Naive thymus-derived CD8-positive, alpha-beta T cell (primary cell): ENCODE data around the gene OSBPL6. TPM values are rescaled to one million over a fixed set of nuclear protein-coding genes. Genes with fewer than 3 reads are reported as not detected.
A peak's percentile ranks its signal among the peaks of the same experiment; 100 is the strongest.

Experiments
- ATAC-seq, 2 donors: fragments of 150-1000 bp; cut with Tn5 transposase in 1 of 2; sonication (Bioruptor Pico), chemical (Tn5 transposase) in 1 of 2; 1 replicate in 1 of 2; 2 replicates in 1 of 2; pipeline ENCODE4 v1.10.0; 2021; ENCODE audit warnings: mild to moderate bottlenecking in 2 of 2, moderate library complexity in 2 of 2
- POLR2A ChIA-PET: fragments of 350-600 bp; sonication (Branson Sonifier 250); formaldehyde crosslinking; loops from one replicate; lab custom pipeline; 2021; ENCODE audit warnings: antibody characterized with exemption; lab: Charles Lee
- DNase-seq, 10 donors: peaks; one replicate each; pipeline versions ENCODE4 v3.0.0 to v3.0.0-alpha.2; 2020 to 2022
- H3K27ac Mint-ChIP-seq, 10 donors: one replicate each; pipeline ENCODE4 v1.8.0; 2020 to 2022; ENCODE audit warnings: mild to moderate bottlenecking in 10 of 10, mixed read lengths in 10 of 10, moderate library complexity in 4 of 10, inconsistent platforms in 1 of 10
- H3K27me3 Mint-ChIP-seq, 5 donors: one replicate each; pipeline ENCODE4 v1.8.0; 2021 to 2022; ENCODE audit warnings: mixed read lengths in 5 of 5
- H3K36me3 Mint-ChIP-seq, 3 donors: one replicate each; pipeline ENCODE4 v1.8.0; 2020 to 2022; ENCODE audit warnings: mixed read lengths in 3 of 3, mild to moderate bottlenecking in 2 of 3, inconsistent platforms in 1 of 3
- H3K4me1 Mint-ChIP-seq, 4 donors: one replicate each; pipeline ENCODE4 v1.8.0; 2021 to 2022; ENCODE audit warnings: mixed read lengths in 4 of 4
- H3K4me3 Mint-ChIP-seq, 10 donors: one replicate each; pipeline ENCODE4 v1.8.0; 2020 to 2022; ENCODE audit warnings: mild to moderate bottlenecking in 10 of 10, mixed read lengths in 10 of 10, moderate library complexity in 6 of 10, inconsistent platforms in 1 of 10
- H3K9me3 Mint-ChIP-seq, 9 donors: one replicate each; pipeline ENCODE4 v1.8.0; 2020 to 2022; ENCODE audit warnings: mixed read lengths in 9 of 9, mild to moderate bottlenecking in 3 of 9, inconsistent platforms in 1 of 9, moderate library complexity in 1 of 9
- polyA plus RNA-seq, 3 donors: library from polyadenylated mRNA; unstranded; fragments of 300-500 nt; fragmentation: Illumina TruSeq; gene quantifications; one replicate each; pipeline ENCODE4 v1.2.3, GENCODE V29; 2021
- total RNA-seq, 8 experiments: library from RNA in 2 of 8; stranded (reverse) in 2 of 8; gene quantifications; one replicate each; pipeline ENCODE4 v1.2.3 and lab custom pipeline; 2021 to 2026

OSBPL6 gene
- total and polyA plus RNA-seq, 5 experiments from 2014 or later, result 0.16 to 0.67 TPM; not detected in 3

- Mint-ChIP-seq H3K9me3 (peaks cover 0 to 2% (median 0%) of the 10 kb centered on the region in 9 donors), H3K4me3 (no peak overlapping the region), H3K36me3 (no peaks in the 10 kb centered on the region), H3K4me1 (peaks cover under 1 to 8% (median 5%) of the 10 kb centered on the region in 4 donors), H3K27ac (no peak overlapping the region), H3K27me3 (peaks cover 32 to 55% (median 48%) of the 10 kb centered on the region in 5 donors)
- POLR2A ChIA-PET, result no interaction called here
- DNase-seq, result no peak
- ATAC-seq, result no peak
These were observed 6.0 kb downstream of the OSBPL6 start for GRCh38 chr2:178200331-178200730.

GRCh38 chr2:178202927-178203326, 8.6 kb downstream of the OSBPL6 start:
- peaks cover 0 to 6% (median 2%) of the 10 kb centered on the region in 4 donors for H3K4me1 Mint-ChIP-seq
- H3K27me3 Mint-ChIP-seq, result peaks cover 24 to 49% (median 38%) of the 10 kb centered on the region in 5 donors
- peaks cover 0 to 2% (median 0%) of the 10 kb centered on the region in 9 donors for H3K9me3 Mint-ChIP-seq
- POLR2A ChIA-PET, result no interaction called here
- H3K36me3 Mint-ChIP-seq, result no peaks in the 10 kb centered on the region
- DNase-seq (no peak), ATAC-seq (no peak)
- no peak overlapping the region for H3K4me3 Mint-ChIP-seq
- H3K27ac Mint-ChIP-seq, result peak overlapping the region in 1 of 10 donors; percentile 83

- DNase-seq (no peak), ATAC-seq (no peak)
- H3K4me1 Mint-ChIP-seq, result peaks cover 0 to 6% (median 2%) of the 10 kb centered on the region in 4 donors
- no peak overlapping the region for H3K27ac Mint-ChIP-seq
- POLR2A ChIA-PET, result no interaction called here
- H3K36me3 Mint-ChIP-seq, result no peaks in the 10 kb centered on the region
- H3K9me3 Mint-ChIP-seq, result peaks cover 0 to 2% (median 0%) of the 10 kb centered on the region in 9 donors
- peaks cover 20 to 51% (median 35%) of the 10 kb centered on the region in 5 donors for H3K27me3 Mint-ChIP-seq
- H3K4me3 Mint-ChIP-seq, result no peak overlapping the region
These were observed 10.7 kb downstream of the OSBPL6 start for GRCh38 chr2:178204977-178205376.

- peaks cover 20 to 51% (median 35%) of the 10 kb centered on the region in 5 donors for H3K27me3 Mint-ChIP-seq
- POLR2A ChIA-PET, result no interaction called here
- no peaks in the 10 kb centered on the region for H3K36me3 Mint-ChIP-seq
- no peak overlapping the region for H3K27ac Mint-ChIP-seq
- DNase-seq, result no peak
- H3K4me3 Mint-ChIP-seq, result no peak overlapping the region
- no peak for ATAC-seq
- H3K9me3 Mint-ChIP-seq, result peaks cover 0 to 2% (median 0%) of the 10 kb centered on the region in 9 donors
- peaks cover 0 to 6% (median 2%) of the 10 kb centered on the region in 4 donors for H3K4me1 Mint-ChIP-seq
These were observed 11.7 kb downstream of the OSBPL6 start for GRCh38 chr2:178205853-178206521.

- H3K4me3 Mint-ChIP-seq, result no peak overlapping the region
- DNase-seq (no peak), ATAC-seq (no peak)
- H3K9me3 Mint-ChIP-seq, result peaks cover 0 to 2% (median 0%) of the 10 kb centered on the region in 9 donors
- H3K27ac Mint-ChIP-seq, result no peak overlapping the region
- POLR2A ChIA-PET, result no interaction called here
- H3K36me3 Mint-ChIP-seq, result no peaks in the 10 kb centered on the region
- H3K4me1 Mint-ChIP-seq, result no peaks in the 10 kb centered on the region
- H3K27me3 Mint-ChIP-seq, result peaks cover 20 to 67% (median 37%) of the 10 kb centered on the region in 5 donors
These were observed 14.0 kb downstream of the OSBPL6 start for GRCh38 chr2:178208336-178208735.

GRCh38 chr2:178208817-178209216, 14.5 kb downstream of the OSBPL6 start:
- ATAC-seq (no peak), DNase-seq (no peak)
- no peak overlapping the region for H3K27ac Mint-ChIP-seq
- no peaks in the 10 kb centered on the region for H3K36me3 Mint-ChIP-seq
- H3K4me1 Mint-ChIP-seq, result no peaks in the 10 kb centered on the region
- H3K4me3 Mint-ChIP-seq, result no peak overlapping the region
- POLR2A ChIA-PET, result no interaction called here
- H3K27me3 Mint-ChIP-seq, result peaks cover 22 to 67% (median 42%) of the 10 kb centered on the region in 5 donors
- H3K9me3 Mint-ChIP-seq, result peaks cover 0 to 2% (median 0%) of the 10 kb centered on the region in 9 donors

GRCh38 chr2:178211460-178211859, 17.1 kb downstream of the OSBPL6 start:
- H3K36me3 Mint-ChIP-seq, result no peaks in the 10 kb centered on the region
- DNase-seq (no peak), ATAC-seq (no peak)
- H3K27me3 Mint-ChIP-seq, result peaks cover 17 to 66% (median 36%) of the 10 kb centered on the region in 5 donors
- POLR2A ChIA-PET, result no interaction called here
- H3K4me1 Mint-ChIP-seq, result no peaks in the 10 kb centered on the region
- H3K27ac Mint-ChIP-seq, result no peak overlapping the region
- H3K9me3 Mint-ChIP-seq, result peaks cover 0 to 3% (median 0%) of the 10 kb centered on the region in 9 donors
- H3K4me3 Mint-ChIP-seq, result no peak overlapping the region

- POLR2A ChIA-PET, result no interaction called here
- ATAC-seq (no peak), DNase-seq (no peak)
- Mint-ChIP-seq H3K9me3 (peaks cover 0 to 8% (median 0%) of the 10 kb centered on the region in 9 donors), H3K36me3 (no peaks in the 10 kb centered on the region), H3K4me1 (no peaks in the 10 kb centered on the region), H3K27me3 (peaks cover 20 to 68% (median 35%) of the 10 kb centered on the region in 5 donors), H3K4me3 (no peak overlapping the region), H3K27ac (no peak overlapping the region)
These were observed 17.6 kb downstream of the OSBPL6 start for GRCh38 chr2:178211943-178212342.

GRCh38 chr2:178213991-178214390, 19.7 kb downstream of the OSBPL6 start:
- H3K27ac Mint-ChIP-seq, result no peak overlapping the region
- H3K36me3 Mint-ChIP-seq, result peaks cover 0 to 3% (median 0%) of the 10 kb centered on the region in 3 donors
- H3K4me1 Mint-ChIP-seq, result no peaks in the 10 kb centered on the region
- POLR2A ChIA-PET, result no interaction called here
- no peak for DNase-seq
- H3K9me3 Mint-ChIP-seq, result peaks cover 0 to 13% (median 2%) of the 10 kb centered on the region in 9 donors
- no peak overlapping the region for H3K4me3 Mint-ChIP-seq
- no peak for ATAC-seq
- H3K27me3 Mint-ChIP-seq, result peaks cover 17 to 62% (median 31%) of the 10 kb centered on the region in 5 donors

GRCh38 chr2:178219247-178219646, 24.9 kb downstream of the OSBPL6 start:
- H3K4me3 Mint-ChIP-seq, result no peak overlapping the region
- H3K36me3 Mint-ChIP-seq, result peaks cover 0 to 4% (median 0%) of the 10 kb centered on the region in 3 donors
- POLR2A ChIA-PET, result no interaction called here
- H3K27ac Mint-ChIP-seq, result no peak overlapping the region
- peaks cover 19 to 67% (median 23%) of the 10 kb centered on the region in 5 donors for H3K27me3 Mint-ChIP-seq
- H3K4me1 Mint-ChIP-seq, result no peaks in the 10 kb centered on the region
- DNase-seq (no peak), ATAC-seq (no peak)
- peaks cover 0 to 13% (median 2%) of the 10 kb centered on the region in 9 donors for H3K9me3 Mint-ChIP-seq

GRCh38 chr2:178220814-178221213, 26.5 kb downstream of the OSBPL6 start:
- POLR2A ChIA-PET, result no interaction called here
- Mint-ChIP-seq H3K4me1 (no peaks in the 10 kb centered on the region), H3K4me3 (no peak overlapping the region), H3K27me3 (peaks cover 24 to 74% (median 32%) of the 10 kb centered on the region in 5 donors), H3K36me3 (peaks cover 0 to 4% (median 0%) of the 10 kb centered on the region in 3 donors), H3K9me3 (peaks cover 0 to 13% (median 2%) of the 10 kb centered on the region in 9 donors), H3K27ac (no peak overlapping the region)
- no peak for ATAC-seq
- no peak for DNase-seq

- peaks cover 0 to 9% (median 2%) of the 10 kb centered on the region in 9 donors for H3K9me3 Mint-ChIP-seq
- H3K27me3 Mint-ChIP-seq, result peaks cover 20 to 77% (median 37%) of the 10 kb centered on the region in 5 donors
- POLR2A ChIA-PET, result no interaction called here
- ATAC-seq, result no peak
- H3K27ac Mint-ChIP-seq, result no peak overlapping the region
- H3K4me3 Mint-ChIP-seq, result no peak overlapping the region
- DNase-seq, result no peak
- H3K4me1 Mint-ChIP-seq, result no peaks in the 10 kb centered on the region
- peaks cover 0 to 4% (median 0%) of the 10 kb centered on the region in 3 donors for H3K36me3 Mint-ChIP-seq
These were observed 27.2 kb downstream of the OSBPL6 start for GRCh38 chr2:178221556-178221955.

GRCh38 chr2:178223806-178224205, 29.5 kb downstream of the OSBPL6 start:
- Mint-ChIP-seq H3K27me3 (peaks cover 17 to 64% (median 29%) of the 10 kb centered on the region in 5 donors), H3K4me1 (no peaks in the 10 kb centered on the region), H3K36me3 (peaks cover 0 to 3% (median 0%) of the 10 kb centered on the region in 3 donors), H3K9me3 (peaks cover 0 to 3% (median 0%) of the 10 kb centered on the region in 9 donors), H3K27ac (no peak overlapping the region), H3K4me3 (no peak overlapping the region)
- ATAC-seq (no peak), DNase-seq (no peak)
- POLR2A ChIA-PET, result no interaction called here
